SU-DHL-6 (cell line): ENCODE results near the gene HCN4.

ENCODE experiments used
- EZH2phosphoT487 ChIP-seq: fragments of 200-600 bp; sonication (generic), shearing (Covaris generic); conservative IDR thresholded peaks from 2 replicates; pipeline ENCODE4 v1.6.1; 2018; ENCODE audit warnings: mild to moderate bottlenecking, antibody characterized with exemption, low read length, moderate library complexity, mixed read lengths
- TF ChIP-seq, protein P1 (sequence below): fragments of 200-600 bp; sonication (generic); IDR thresholded peaks from one replicate; pipeline ENCODE4 v1.5.1; 2017; ENCODE audit warnings: antibody characterized with exemption, mild to moderate bottlenecking, low read length, moderate library complexity; ENCODE audit not compliant: insufficient read depth, poor library complexity, severe bottlenecking

DNA sequence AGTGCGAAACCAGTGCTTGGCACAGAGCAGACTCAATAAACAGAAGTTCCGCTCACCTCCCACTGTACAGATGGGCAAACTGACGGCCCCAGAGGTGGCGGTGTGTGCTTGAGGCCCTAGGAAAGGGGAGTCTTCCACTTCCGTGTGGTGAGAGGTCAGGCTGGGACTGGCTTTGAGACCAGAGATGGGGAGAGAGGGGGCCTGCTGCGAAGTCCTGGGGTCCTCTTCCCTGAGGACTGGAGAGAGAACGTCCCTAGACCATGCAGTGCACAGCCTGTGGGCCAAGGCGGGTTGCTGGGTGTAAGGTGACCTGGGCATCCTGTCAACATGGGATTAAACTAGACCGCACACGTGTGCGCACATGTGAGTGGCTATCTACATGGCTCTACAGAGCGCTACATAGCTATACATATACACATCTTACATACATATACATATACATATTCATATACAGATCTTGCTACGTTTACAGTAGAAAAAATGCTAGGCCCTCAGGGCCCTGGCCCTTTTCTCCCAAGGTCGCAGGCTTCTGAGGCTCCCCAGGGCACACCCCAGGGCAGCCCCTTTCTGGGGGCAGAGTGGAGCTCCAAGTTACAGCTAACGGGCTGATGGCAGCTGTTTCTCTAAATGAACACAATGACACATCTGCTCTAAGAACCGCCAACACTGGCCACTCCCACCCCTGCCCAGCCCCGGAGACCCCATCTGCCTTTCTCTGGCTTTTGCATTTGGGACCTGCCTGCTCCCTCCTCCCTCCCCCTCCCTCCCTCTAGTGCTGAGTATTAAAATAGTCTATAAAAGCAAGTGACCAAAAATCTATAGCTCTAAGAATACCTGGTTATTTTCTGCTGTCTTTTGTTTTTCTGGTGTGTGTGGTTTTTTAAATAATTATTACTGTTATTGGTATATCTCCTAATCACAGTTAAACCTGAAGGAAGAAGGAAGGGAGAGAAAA, 47.0 kb downstream of the HCN4 start:
- TF ChIP-seq, protein P1, sequence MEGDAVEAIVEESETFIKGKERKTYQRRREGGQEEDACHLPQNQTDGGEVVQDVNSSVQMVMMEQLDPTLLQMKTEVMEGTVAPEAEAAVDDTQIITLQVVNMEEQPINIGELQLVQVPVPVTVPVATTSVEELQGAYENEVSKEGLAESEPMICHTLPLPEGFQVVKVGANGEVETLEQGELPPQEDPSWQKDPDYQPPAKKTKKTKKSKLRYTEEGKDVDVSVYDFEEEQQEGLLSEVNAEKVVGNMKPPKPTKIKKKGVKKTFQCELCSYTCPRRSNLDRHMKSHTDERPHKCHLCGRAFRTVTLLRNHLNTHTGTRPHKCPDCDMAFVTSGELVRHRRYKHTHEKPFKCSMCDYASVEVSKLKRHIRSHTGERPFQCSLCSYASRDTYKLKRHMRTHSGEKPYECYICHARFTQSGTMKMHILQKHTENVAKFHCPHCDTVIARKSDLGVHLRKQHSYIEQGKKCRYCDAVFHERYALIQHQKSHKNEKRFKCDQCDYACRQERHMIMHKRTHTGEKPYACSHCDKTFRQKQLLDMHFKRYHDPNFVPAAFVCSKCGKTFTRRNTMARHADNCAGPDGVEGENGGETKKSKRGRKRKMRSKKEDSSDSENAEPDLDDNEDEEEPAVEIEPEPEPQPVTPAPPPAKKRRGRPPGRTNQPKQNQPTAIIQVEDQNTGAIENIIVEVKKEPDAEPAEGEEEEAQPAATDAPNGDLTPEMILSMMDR = no peak
- TF ChIP-seq EZH2phosphoT487 = no peak
